COR-L47 (cell line): Measurements from ENCODE around the gene DOK6.
A peak's percentile ranks its signal among the peaks of the same experiment; 100 is the strongest.
"Not testable (repeated sequence)": the region's sequence is repeated elsewhere in the genome, so short reads cannot be mapped to it uniquely, and the experiment has no call there.

ENCODE experiments used
- DNase-seq: peaks from one replicate; lab custom pipeline; 2025; lab: John Stamatoyannopoulos, UW

DOK6 gene

DNA sequence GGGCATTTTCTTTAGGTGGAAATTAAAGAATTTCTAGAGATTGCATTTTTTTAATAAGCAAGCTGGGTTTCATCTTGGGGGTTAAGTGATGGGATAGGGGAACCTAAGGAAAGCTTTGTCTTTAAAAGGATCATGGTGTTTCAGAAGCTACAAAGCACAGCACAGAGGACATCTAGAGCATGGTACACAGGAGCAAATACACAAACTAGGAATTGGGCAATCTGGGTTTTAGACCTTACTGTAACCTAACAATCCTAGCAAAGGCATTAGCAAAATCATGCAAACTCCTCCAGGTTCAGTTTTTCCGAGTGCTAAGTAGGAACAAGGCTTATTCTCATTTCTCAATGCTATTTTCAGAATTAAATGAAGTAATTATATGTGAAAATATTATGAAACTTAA lies 412.9 kb downstream of the DOK6 start:
- DNase-seq = no peak

DNA sequence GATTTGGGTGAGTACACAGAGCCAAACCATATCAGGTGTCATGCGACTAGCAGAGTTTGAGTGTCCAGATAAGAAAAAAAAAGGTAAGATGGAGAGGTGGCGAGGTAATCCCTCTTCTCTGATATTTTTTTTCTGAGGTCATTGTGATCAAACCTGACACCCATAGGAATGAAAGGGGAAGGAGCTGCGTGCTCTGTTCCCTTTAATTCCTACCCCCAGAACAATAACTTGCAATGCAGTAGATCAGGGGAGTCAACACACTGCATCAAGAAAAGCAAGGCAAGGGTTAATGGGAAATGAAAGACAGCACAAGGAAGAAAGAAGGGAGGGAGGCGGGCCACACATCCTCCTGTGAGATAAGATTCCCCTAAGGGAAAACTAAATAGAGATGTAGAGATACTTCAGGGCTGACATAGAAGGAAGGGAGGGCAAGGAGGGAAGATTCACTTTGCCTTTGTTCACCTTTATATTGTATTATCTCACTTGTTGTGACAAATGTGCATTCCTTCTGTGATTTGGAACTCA lies 414.2 kb downstream of the DOK6 start:
- DNase-seq = no peak

DNA sequence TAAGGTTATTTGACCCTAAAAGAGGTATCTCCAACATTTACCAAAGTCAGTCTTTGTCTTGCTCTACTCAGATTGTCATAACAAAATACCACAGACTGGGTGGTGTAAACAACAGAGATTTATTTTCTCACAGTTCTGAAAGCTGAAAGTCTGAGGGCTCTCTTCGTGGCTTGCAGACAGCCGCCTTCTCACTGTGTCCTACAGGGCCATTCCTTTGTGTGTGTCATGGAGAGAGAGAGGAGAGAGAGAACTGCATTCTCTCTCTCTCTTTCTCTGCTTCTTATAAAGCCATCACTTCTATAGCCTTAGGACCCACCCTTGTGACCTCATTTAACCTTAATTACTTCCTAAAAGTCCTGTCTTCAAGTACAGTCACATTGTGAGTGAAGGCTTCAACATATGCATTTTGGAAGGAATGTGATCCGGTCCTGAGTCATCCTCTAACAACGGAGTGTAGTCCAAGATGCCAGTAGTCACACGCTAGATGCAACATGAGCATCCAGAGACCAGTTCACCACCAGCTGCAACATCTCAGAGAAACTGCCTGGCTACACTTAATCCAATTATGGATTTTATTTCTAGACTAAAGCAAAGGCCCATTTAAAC lies 416.8 kb downstream of the DOK6 start:
- DNase-seq = no peak

DNA sequence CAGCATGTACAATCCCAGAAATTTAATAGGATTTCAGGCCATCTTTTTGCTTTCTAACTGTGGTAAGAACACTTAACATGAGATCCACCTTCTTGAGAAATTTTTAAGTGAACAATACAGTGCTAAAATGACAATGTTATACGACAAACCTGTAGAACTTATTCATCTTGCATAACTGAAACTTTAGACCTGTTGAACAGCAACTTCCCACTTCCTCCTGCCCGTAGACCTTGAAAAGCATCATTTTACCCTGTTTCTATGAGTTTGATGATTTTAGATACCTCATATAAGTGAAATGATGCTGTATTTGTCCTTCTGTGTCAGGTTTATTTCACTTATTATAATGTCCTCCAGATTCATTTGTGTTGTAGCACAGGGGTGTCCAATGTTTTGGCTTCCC lies 418.8 kb downstream of the DOK6 start:
- no peak for DNase-seq

DNA sequence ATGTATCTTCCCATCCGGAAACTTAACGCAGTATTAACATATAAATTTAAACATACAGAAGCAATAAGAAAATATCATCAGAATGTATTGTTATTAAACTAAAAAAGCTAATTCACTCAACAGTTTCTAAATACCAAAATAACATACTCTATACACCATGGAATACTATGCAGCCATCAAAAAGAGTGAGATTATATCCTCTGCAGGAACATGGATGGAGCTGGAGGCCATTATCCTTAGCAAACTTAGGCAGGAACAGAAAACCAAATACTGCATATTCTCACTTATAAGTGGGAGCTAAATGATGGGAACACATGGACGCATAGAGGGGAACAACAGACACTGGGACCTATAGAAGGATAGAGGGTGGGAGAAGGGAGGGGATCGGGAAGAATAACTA lies 419.9 kb downstream of the DOK6 start:
- no peak for DNase-seq

DNA sequence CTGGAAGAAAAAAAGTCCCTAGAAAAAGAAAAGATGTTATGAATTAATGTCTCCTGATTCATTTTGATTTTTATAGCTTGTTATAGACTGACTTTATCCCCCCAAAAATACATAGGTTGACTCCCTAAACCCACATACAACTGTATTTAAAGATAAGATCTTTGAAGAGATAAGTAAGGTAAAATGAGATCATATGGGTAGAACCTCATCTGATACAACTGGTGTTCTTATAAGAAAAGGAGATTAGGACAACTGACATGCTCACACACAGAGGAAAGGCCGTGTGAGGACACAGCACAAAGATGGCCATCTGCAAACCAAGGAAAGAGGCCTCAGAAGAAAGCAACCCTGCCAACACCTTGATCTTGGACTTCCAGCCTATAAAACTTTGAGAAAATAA lies 429.5 kb downstream of the DOK6 start:
- DNase-seq = no peak

DNA sequence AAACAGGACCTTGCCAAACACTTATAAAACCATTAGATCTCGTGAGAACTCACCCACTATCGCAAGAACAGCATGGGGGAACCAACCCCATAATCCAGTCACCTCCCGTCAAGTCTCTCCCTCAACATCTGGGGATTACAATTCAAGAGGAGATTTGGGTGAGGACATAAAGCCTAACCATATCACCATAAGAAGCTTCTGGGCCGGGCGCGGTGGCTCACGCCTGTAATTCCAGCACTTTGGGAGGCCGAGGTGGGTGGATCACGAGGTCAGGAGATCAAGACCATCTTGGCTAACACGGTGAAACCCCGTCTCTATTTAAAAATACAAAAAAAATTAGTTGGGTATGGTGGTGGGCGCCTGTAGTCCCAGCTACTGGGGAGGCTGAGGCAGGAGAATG lies 434.3 kb downstream of the DOK6 start:
- DNase-seq = not testable (repeated sequence)

DNA sequence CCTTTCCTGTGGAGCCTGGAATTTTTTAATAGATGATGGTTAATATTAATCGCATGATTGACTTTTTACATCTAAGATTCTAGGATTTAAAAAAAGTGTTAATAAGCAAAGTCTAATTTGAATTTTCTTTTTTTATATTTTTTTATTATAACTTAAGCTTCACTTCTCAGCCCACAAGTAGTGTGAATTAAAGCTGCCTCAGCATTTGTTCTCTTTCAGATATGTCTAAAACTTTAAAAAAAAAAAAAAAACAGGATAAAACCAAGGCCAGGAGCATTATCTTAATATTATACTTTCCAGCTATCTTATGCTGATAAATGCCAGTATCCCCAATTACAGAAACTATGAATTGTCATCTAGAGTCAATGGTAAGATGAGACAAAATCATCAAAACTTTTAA lies 437.3 kb downstream of the DOK6 start:
- DNase-seq = no peak

DNA sequence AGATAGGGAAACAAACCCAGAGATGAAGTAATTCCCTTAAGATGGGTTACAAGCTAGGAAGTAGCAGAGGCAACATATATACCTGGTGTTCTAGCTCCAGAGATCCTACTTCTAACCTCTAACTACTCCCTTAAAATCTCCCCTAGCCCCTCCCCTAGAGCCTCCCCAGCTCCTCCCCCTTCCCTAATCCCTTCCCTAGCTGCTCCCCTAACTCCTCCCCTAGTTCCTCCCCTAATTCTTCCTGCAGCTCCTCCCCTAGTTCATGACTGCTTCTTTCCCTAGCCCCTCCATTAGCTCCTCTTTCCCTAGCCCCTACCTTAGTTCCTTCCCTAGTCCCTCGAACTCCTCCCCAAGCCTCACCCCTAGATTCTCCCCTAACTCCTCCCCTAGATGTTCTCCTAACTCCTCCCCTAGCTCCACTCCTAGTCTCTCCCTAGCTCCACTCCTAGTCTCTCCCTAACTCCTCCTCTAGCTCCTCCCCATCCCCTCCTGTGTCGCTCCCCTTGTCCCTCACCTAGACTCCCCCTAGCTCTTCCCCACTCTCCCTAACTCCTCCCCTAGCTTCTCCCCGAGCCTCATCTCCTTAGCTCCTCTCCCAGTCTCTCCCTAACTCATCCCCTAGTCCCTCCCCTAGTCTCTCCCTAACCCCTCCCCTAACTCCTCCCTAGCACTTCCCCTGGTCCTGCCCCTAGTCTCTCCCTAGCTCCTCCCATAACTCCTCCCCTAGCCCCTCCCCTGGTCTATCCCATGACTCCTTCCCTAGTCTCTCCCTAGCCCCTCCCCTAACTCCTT lies 438.1 kb downstream of the DOK6 start:
- no peak for DNase-seq

DNA sequence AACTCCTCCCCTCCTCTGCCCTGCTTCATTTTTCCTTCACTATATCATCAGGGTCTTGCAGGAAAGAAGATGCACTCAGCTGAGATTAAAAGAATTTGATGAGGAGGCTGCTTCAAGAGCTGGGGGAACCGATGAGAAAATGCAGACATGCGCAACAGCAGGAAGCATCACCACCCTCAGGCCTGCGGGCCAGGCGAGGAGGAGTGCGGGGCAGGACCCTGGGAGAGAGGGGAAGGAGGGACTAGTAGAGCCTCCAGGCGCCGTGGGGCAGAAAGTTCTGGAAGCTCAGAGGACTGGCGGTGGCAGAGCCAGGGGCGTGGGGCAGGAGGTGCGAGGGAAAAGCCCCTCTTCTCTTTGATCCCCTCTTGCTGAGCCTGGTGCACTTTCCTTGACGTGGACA lies 438.8 kb downstream of the DOK6 start:
- no peak for DNase-seq

DNA sequence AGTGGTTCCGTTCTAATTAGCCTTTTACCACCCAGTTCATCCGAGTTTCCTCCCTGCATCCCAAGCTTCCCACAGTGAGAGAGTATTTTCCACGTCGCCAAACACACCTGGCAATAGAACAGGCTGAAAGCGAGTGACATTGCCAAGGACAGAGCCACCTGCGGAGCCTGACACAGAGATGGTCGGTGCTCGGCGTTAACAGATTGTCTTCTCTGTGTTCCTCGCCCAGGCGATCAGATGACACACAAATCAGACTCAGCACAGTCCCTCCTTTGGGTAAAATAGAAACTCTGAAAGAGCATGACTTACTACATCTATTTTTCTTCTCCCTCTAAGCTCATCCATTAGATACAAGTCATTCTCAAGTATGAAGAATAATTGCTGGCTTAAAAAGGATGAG lies 439.3 kb downstream of the DOK6 start:
- peak; percentile 11 for DNase-seq

DNA sequence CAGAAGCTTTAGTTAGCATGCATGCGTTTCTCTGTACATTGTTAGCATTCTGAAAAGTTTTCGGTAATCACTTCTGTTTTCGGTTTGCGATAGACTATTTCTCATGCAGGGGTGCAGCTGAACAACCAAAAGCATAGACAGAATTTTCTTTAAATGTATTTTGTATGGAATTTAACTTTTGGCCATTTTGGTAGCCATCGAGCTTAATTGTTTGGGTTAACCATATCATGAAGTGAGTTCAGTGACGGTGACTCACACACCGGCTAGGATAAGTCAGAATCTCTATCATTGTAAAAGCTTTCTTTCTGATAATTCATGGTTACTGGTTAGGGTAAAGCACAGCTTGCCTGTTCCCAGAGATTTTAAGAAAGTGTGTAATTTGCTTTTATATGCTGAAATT lies 439.8 kb downstream of the DOK6 start:
- DNase-seq = no peak

DNA sequence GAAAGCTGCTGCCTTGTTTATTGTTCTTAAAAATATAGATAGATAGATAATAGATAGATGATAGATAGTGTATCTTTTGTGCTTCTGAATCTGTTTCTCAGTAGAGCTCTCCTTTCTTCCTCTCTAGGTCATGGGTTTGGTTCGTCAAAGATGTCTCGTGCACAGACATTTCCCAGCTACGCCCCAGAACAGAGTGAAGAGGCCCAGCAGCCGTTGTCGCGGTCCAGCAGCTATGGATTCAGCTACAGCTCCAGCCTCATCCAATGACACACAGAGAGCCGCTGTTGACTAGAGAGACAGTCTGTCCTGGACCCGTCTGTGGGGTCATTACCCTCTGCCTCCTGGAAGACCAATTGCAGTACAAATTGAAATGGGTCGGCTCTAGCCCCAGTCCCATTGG lies 440.4 kb downstream of the DOK6 start:
- no peak for DNase-seq

DNA sequence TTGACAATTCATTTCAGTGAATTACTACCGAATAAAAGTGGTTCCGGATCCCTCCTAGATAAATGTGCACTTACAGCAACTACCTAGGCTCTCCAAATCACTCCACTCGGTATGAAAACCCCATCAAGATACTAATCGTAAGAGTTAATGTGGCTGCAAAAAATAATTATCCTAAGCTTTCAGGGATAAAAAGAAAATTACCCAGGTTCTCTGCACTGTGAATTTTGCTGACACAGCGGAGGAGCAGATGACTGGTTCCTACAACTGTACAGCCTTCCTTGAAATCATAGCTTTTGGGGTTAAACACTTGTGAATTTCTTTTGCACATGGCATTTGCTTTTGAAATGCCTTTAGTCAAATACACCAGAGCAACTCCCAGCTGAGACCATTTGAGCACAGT lies 442.3 kb downstream of the DOK6 start:
- no peak for DNase-seq

DNA sequence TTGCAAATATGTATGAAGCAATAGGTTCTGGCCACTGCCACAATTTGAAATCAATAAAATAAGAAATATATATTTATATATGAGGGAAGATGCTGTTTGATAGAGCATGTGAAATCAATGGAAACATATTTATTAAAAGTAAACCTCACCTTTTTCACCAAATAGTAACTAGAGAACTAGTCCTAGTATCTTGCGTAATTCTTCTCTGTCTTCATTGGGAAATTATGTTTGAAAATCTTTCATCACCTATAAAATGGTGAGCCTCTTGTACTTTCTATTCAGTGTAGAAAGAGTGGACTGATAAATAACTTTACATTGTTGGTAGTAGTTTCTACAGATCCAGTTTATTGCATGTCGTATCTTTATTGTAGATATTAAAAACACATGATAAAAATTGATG lies 444.0 kb downstream of the DOK6 start:
- DNase-seq = no peak

DNA sequence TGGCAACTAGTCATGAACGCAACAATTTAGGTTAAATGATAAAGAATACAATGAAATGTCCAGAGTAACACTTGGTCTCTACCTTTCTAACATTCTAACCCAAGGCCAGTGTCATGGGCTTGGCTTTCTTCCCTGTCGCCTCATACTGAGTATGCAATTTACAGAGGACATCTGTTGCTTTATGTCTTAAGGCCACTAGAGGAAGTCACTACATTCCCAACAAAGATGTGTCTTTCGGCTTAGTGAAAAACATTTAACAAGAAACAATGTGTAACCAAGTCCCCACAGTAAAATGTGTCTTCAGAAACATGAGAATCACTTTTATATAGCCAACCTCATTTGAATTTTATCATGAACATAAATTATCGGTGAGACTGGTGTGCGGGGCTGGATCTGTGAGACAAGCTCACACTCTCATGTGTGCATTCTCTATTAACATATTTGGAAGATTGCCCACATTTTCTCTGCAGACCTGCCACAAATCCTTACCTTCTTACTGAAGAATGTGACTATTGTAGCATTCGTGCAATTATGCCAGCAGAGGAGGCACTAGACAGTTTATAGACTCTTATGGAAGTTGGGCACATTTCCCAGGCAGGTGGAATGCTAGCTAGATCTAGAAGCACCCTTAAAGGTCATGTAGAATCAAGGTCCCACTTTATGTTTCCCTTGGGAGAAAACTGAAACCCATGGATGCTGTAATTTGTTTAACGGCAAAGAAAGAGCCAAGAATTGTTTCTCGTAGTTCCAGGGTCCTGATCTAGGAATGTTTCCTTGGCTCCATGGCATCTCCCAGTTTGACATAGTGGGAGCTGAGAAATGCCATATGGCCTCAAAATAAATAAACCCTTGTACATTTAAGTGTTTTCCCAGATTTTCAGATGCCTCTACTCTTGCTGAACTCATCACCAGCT lies 445.2 kb downstream of the DOK6 start:
- DNase-seq = peak; percentile 13

DNA sequence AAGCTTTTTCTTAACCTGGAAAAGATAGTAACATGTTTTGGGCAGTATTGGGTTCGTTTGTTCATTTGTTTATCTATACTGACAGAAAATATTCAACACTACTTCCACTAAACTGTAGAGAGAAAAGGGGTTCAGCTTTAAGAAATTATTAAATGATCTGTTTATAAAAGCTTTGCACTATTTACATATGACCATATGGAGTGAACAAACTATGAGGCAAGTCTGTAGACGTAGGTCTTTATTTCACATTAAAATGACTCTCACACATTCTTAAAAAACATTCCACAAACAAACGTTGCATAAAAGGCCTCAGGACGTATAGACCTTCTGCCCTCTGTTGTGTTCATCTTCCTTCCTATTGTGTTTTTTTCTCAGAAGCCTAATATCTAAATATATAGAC lies 452.4 kb downstream of the DOK6 start:
- no peak for DNase-seq

DNA sequence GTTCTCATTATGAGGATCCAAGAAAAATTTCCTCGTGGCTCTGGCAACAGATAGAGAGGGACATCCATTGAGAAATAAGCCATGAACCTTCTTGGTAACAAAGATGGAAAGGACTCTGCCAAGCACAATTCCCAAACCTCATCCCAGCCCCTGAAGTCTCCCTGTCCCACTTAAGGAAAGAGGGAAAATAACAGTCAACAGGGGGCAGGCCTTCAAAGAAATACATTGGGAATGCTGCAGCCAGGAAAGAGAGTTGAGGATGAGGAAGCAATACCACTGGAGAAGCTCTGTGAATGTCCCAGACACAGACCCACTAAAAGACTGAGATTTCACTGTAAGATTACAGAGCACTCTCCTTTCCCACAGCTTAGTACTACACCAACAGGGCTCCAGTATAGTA lies 453.8 kb downstream of the DOK6 start:
- no peak for DNase-seq

DNA sequence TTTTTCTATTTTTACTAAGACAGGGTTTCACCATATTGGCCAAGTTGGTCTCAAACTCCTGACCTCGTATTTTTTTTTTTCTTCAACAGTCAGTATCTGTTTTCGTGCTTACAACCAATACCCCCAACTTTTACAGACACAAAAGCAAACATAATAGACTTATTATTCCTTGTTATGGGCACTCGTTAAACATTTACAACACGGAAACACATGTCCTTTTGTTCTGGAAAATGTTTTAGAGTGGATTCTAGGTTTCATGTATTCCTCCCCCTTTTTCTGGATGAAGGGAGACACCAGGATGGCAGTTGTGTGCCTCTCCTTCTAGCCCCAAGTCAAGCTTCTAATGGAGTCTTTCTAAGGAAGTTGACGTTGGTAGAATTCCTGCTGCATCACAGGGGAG lies 458.2 kb downstream of the DOK6 start:
- DNase-seq = no peak

DNA sequence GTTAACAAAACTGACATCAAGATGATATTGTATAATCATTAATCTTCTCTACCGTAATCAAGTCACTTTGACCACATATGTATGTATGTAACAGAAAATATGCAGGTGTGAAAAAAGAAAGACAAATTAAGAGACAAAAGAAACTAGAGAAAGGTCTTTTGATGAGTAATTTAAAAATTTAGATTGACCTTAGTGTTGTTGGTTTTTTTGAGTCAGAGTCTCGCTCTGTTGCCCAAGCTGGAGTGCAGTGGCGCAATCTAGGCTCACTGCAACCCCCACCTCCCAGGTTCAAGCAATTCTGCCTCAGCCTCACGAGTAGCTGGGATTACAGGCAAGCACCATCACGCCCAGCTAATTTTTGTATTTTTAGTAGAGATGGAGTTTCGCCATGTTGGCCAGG lies 464.1 kb downstream of the DOK6 start:
- DNase-seq = not testable (repeated sequence)

DNA sequence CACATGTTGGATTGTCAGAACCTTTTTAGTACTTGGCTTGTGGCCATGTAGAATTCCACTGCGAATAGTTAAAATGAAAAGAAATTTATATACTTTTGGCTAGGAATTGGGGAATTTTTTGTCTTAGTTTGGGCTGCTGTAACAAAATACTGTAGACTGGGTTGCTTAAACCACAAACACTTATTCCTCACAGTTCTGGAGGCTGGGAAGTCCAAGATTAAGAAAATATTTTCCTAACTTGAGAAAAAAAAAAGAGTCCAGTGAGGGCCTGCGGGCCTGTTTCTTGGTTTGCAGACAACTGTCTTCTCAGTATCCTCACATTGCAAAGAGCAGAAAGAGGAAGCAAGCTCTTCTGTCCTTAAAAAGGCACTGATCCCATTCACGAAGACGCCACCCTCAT lies 465.1 kb downstream of the DOK6 start:
- no peak for DNase-seq

DNA sequence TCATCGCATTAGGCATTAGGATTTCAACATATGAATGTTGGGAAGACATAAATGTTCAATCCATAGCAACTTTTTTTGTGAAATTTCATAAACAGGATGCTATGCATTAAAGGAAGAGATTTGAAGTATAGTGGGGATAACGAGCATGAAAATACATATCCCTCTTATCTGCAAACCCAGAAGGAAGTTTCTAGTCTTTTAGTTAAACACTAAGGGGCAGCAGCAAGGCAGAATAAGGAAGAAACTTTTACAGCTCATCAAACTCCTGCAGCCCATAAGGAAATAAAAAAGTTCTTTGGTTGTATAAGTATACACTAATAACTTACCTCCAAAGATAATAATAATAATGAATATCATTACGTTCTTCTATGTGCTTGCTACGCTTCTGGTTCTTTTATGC lies 465.5 kb downstream of the DOK6 start:
- no peak for DNase-seq

DNA sequence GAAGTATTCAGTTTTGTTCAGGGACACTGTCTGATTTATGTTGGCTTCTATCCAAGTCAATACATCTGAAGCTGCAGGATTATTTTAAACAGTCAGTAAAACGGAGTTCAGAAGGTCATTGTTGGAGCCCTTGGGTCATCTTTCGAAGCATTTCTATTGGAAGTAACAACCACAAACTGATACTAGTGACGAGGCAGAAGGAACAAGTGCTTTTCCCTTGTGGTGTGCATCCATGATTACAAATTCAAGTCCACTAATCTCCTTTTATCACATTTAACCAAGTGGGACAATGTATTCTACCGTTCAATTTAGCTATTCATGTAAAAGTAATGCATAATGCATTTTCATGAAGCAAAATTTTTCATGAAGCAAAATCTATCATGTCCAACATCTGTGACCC lies 470.0 kb downstream of the DOK6 start:
- DNase-seq = no peak
